GM19193 (cell line): Measurements from ENCODE around the gene ZNF592.

Experiments used
- POLR2A ChIP-seq: IDR thresholded peaks from 4 replicates; pipeline ENCODE4 v1.6.1; 2011; ENCODE audit not compliant: insufficient read depth, insufficient read length; ENCODE audit errors: extremely low read depth

ZNF592 gene

GRCh38 chr15:84826369-84826823 is 78.0 kb downstream of the ZNF592 start:
- no peak for TF ChIP-seq POLR2A

DNA sequence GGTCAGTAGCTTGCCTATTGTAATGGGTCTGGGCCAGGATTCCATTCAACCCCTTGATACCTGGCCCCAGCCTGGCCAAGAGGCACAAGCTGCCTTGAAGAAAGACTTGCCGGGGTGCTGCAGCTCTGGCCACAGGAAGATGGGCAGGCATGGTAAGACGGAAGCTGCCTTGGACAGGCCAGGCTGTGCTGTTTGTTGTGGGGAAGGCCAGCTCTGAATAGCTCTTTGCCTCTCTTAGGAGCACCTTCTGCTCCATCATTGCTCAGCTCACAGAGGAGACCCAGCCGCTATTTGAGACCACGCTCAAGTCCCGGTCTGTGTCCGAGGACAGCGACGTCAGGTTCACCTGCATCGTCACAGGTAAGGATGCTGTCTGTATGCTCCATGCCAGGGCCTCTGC is 78.9 kb downstream of the ZNF592 start:
- no peak for TF ChIP-seq POLR2A

DNA sequence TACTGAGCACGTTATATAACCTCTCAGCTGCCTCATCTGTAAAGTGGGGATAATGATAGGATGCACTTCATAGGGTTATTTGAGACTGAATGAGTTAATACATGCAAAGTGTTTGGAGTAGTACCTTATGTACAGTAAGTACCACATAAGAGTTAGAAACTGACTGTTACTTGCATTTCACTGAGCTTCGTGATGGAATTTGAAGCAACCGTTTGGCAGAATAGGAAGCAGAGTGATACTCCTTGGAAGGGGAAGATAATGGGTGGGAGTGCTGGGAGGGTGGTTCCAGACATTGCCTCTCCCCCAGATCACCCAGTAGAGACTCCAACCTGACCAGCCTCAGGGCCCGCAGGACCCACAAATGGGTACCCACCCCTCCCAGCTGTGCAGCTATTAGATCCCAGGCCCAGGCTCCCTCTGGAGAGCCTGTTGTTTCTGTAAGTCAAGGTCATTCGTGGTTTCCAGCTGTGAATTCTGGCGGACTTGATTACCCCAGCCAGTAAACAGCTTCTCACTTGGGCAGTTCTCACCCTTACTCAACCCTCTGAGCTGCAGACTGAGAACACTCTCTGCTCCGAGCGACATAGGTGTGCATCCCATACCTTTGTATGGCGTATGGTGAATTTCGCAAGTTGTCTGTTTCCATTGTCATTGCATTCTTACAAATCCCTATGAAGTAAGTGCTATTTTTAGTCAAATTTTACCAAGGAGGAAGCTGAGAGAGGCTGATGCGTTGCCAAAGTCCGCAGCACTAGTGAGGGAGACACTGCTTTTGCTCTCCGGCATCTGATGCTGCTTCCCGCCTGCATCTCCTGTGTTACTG is 79.9 kb downstream of the ZNF592 start:
- no peak for TF ChIP-seq POLR2A

DNA sequence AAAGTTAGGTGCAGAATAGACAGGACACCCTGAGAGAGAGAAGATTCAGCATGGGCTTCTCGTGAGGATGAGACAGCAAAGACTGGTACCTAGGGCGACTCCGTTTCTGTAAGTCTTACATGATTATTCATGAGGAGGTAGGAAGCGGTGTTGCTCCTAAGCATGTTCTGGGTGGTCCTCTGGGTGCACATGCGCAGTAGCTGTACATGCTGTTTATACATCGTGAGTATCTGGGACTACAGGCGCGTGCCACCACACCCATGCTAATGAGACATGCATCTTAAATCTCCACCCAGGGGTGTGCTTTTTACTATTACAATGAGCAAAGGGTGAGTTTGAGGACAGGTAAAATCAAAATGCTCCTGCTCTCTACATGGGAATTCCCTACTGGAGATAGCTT is 81.0 kb downstream of the ZNF592 start:
- no peak for TF ChIP-seq POLR2A

GRCh38 chr15:84830036-84830435 is 81.6 kb downstream of the ZNF592 start:
- no peak for TF ChIP-seq POLR2A

DNA sequence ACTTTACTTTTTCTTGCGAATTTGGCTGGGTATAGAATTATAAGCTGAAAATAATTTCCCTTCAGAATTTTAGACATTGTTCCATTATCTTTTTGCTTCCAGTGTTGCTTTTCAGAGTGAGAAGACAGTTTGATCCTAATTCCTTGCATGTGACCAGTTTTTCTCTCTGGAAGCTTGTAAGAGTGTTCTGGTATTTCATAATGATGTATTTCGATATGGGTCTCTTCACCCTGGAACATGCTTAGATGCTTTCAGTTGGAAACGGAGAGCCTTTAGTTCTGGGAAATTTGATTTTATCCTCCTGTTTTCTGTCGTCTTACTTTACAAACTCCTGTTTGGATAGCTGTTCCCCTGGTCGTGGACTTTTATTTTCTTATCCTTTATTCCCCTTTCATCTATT is 82.6 kb downstream of the ZNF592 start:
- TF ChIP-seq POLR2A = no peak

- no peak for TF ChIP-seq POLR2A
Observed at GRCh38 chr15:84831613-84832012, 83.2 kb downstream of the ZNF592 start.

DNA sequence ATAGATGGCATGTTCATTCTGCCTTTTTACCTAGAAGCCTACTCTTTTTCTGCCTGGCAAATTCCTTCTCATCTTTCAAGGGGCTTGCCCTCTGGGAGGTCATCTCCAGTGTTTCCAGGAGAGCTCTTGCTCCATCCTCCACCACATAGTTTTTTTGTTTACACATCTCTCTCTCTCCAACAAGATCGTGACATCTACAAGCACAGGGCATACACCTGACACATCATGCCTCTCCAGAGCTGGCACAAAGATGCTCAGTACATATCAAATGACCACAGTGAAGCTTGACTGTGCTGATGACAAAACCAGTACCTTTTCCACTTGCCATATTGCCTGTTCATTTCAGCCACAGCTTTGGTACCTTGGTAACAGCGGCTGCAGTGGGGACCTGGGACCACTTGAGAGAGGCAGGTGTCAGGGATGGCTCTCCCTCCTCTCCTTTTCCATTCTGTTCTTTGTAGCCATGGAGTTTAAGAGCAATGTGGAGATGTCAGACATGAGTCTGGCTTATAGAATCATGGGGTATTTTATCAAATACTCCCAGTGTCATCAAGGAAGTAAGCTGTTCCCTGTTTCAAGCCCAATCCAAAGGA is 84.2 kb downstream of the ZNF592 start:
- TF ChIP-seq POLR2A = no peak

- TF ChIP-seq POLR2A = no peak
Observed at GRCh38 chr15:84833447-84834228, 85.2 kb downstream of the ZNF592 start.

- TF ChIP-seq POLR2A = no peak
Observed at GRCh38 chr15:84834229-84834955, 86.0 kb downstream of the ZNF592 start.

DNA sequence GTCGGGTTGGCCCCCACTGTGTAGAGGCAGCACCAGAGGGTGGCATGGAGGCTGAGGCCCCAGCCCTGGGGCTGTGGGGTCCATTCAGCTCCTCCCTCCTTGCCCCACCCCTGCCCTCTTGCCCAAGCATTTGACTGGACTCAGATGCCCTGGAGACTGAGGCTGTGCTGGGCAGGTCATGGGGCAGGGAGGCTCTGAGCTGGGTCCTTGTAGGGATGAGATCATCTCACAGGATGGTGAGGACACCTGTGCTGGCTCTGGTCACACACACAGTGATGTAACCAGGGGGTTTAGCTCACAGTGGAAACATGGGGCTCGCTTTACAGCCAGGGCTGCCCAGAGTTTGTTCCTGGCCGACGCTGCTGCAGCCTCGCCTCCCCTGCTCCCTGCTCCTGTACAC is 86.6 kb downstream of the ZNF592 start:
- TF ChIP-seq POLR2A = no peak

DNA sequence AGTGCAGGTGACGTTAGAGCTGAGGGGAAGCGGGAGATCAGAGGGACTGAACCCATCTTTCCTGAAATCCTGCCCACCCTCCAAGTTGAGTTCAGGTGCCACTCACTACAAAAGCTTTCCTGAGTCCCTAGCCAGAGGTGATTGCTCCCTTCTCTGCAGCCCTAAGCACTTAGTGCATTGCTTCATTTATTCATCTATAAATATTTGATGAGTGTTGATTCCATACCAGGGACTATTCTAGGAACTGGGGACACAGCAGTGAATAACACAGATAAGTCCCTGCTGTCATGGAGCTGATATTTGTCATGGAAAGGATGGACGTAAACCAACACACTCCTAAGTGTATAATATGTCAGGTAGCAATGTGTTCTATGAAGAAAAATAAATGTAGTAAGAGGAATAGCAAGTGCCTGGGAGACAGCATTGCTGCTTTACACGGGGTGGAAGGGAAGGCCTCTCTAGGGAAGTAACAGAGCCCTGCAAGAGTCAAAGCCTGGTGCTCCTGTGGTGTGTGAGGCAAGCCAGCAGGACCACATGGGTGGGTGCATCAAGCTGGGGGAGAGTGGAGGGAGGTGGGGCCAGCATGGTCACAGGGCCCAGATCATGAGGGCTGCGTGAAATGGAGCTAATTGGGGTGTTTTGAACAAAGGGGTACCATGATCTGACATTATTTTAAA is 87.4 kb downstream of the ZNF592 start:
- TF ChIP-seq POLR2A = no peak

DNA sequence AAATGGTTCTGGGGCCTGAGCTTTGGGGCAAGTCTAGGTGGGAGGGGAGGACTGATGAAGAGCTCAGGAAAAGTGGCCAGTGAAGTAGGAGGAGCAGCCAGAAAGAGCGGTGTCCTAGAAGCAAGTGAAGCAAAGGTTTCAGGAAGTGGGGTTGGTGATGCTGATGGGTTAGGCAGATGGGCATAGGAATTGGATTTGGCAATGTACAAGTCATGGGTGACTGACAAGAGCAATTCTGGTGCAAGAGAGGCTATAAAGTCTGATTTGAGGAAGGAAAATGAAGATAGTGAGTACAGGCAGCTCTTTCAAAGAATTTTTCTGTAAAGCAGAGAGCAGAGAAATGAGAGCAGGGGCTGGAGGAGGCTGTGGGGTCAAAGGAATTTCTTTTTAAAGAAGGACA is 88.5 kb downstream of the ZNF592 start:
- TF ChIP-seq POLR2A = no peak

DNA sequence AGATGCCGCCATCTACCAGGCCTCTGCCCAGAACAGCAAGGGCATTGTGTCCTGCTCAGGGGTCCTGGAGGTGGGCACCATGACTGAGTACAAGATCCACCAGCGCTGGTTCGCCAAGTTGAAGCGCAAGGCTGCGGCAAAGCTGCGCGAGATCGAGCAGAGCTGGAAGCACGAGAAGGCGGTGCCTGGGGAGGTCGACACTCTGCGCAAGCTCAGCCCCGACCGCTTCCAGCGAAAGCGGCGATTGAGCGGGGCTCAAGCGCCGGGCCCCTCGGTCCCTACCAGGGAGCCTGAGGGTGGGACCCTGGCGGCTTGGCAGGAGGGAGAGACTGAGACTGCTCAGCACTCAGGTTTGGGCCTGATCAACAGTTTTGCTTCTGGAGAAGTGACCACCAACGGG is 91.3 kb downstream of the ZNF592 start:
- no peak for TF ChIP-seq POLR2A
